Measurements from ENCODE around the gene NOS1AP. TPM values are rescaled to one million over a fixed set of nuclear protein-coding genes. Genes with fewer than 3 reads are reported as not detected.

Gene NOS1AP
- total RNA-seq, 1 donor from 2014 or later, result 3.5 TPM

DNA sequence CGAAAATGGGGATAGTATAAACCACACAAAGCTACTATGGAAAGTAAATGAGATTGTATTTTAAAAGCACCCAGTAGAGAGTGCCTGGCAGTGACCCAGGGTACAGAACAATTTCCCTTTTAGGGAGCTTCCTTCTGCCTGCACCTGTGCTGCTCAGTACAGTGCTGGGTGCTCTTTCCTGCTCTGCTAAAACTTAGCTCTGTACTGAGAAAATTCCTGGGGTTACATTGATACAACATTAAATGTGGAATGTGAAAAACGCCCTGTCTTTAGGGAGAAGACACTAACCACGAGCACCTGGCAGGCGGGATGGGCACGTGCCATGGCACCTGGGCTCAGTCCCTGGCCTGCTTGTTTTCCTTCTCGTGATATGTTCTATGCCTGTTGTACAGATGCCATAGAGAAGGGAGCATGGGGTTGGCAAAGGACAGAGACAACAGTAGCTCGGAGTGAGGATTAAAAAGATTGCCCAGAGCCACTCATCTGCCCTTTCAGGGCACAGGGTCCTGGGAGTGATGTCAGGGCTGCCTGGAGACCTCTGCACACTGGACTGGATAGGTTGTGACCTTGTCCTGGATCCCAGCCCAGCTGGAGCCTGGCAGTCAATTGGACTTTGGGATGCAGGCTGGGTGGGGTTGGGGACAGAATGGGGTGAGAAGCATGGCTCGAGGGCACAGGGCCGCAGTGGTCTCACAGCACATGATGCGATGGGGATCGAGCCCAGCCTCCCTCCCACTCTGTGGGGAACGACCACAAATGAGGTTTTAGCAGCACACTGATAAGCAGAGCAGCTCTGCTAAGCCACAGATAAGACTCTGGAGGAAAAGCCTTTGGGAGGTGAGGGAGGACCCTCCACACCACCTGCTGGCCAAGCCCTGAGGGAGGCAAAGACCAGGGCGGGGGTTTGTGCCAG lies 302.9 kb downstream of the NOS1AP start:
- no peak for ATAC-seq
- intact Hi-C loops (cut with DNase I), result no loop called here
- no peak for DNase-seq (ENCODE audit: missing footprints)

DNA sequence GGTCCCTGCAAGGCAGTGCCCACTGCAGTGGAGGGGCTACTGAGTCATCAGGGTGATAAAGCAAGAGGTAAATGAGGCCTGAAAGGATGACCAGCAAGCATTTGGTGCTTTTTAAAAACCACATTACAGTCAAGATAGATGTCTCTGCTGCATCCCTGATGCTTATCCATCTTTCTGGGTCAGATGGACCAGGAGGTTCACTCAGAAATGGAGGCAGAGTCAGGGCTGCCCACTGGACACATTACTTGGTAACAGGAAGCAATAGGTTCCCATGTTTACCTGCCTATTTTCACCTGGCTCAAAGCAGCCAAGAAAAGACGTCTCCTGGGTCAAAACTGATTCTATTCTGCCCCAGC lies 303.6 kb downstream of the NOS1AP start:
- DNase-seq (ENCODE audit: missing footprints) (no peak), ATAC-seq (no peak)
- intact Hi-C loops (cut with DNase I), result no loop called here

DNA sequence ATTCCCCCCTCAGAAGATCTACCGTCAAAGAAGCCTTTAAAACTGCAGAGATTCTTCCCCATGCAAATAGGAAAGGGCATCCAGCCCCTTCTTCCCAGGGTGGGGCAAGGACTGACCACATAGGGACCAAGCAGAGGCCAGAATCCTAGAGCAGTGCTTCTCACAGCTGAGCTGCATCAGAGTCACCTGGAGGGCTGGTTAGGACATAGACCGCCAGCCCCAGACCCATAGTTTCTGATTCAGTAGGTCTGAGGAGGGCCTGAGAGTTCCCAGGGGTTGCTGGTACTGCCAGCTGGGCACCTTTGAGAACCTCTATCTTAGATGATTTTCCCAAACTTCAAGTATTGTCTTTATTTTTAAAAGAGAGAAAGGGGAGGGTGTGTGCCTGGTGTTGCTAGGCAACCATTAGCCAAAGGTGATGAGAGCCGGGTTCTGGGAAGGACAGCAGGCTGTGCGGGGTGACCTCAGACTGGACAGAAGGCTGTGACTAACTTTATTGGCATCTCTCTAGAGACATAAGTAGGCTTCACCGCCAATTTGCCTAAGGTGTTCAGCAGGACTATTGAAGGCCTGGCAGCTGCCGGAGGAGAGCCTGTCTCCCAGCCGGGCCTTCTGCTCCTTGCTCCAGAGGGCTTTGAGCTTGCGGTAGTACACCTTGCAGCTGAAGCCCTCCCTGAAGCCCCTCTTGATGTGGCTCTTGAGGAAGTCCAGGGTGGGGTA lies 304.2 kb downstream of the NOS1AP start:
- intact Hi-C loops (cut with DNase I), result no loop called here
- ATAC-seq, result no peak
- no peak for DNase-seq (ENCODE audit: missing footprints)

DNA sequence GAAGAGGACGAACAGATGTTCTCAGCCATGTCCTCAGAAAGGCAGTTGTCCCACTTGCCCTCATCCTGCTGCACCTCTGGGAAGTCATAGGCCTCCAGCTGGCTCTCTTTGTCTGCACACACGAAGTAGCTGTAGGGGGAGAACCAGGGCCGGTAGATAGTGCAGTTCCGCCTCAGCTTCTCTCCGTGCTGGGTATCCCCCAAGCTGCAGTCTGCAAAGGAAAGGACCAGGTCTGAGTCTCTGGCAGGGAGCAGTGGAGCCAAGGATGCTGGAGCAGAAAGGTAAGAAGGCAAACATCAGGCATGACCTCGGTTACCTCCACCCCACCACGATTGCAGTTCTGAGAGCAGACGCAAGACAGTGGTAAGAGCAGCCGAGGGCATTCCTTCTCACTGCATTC lies 304.9 kb downstream of the NOS1AP start:
- ATAC-seq, result no peak
- intact Hi-C loops (cut with DNase I), result no loop called here
- DNase-seq (ENCODE audit: missing footprints), result no peak

DNA sequence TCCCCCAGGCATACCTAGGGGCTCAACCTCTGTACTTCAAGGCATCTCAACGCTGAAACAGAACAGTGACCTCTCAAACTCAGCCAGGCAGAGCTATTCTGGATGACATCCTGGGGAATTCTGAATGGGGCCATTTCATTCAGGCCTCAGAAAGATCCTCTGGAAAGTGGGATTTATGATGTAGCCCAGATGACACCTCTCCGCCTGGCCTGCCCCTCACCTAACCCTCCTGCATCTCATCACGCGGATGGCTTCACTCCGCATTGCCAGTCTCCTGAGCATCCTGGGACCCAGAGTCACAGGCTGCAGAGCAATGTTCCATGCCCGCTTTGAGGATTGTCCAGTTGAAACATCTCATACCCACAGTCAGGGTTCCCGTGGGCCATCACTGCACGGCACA lies 306.0 kb downstream of the NOS1AP start:
- no peak for ATAC-seq
- DNase-seq (ENCODE audit: missing footprints), result no peak
- intact Hi-C loops (cut with DNase I), result no loop called here

DNA sequence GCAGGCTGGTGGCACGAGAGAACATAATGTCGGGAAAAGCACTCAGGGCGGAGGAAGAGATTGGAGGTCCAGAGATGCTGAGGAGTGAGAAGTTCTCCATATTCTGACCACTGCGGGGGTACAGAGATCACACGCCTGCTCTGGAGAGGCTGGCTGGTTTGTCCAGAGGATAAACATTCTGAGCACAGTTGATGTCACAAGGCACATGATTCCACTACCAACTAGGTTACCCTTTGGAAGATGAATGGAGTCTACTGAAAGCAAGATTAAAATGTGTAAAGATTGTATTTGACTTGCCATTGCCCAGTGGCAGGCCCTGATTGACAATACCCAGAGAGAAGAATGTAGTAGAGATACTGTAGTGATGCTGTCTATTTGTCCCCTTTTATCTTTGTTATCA lies 307.2 kb downstream of the NOS1AP start, which contains the start of gene SPATA46:
TSS of gene SPATA46 (minus strand) at position 164 of the 400 bp plus-strand sequence. CDS start at position 100, 64 bp downstream.
- intact Hi-C loops (cut with DNase I), result no loop called here
- no peak for DNase-seq (ENCODE audit: missing footprints)
- no peak for ATAC-seq

DNA sequence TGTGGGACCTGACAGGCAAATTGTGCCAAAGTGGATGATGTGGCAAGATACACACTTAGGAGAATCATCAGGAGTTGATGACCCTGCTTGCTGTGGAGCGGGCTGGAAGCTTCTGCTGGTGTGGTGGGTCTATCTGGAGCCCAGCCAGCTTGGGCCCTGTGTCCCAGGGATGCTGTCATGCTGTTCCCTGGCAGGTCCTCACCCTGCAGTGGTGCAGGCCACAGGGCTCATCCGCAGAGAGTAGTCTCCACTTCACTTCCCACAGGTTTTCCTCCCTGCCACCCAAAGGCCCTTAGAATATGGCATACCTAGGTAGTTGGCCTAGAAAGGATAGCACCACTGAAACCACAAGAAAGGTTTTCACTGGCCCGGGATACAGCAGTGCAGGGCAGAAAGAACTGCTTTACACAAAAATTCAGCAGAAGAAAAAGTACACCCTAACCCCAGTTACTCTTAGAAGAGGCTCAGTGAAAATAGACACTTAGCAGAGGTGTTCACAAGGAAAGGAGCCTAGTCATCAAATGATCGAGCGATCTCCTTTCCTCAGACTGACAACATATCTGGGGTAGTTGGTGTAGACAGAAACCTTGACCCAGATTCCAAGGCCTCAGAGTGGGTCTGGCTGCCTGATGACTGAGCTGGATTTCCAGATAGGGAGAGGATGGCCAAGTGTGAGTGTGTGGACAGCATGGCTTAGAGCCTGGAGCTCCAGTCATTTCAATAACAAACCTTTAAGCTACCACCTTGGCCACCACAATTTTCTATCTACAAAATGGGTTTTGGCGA lies 310.8 kb downstream of the NOS1AP start:
- DNase-seq (ENCODE audit: missing footprints), result no peak
- ATAC-seq, result no peak
- intact Hi-C loops (cut with DNase I), result no loop called here

DNA sequence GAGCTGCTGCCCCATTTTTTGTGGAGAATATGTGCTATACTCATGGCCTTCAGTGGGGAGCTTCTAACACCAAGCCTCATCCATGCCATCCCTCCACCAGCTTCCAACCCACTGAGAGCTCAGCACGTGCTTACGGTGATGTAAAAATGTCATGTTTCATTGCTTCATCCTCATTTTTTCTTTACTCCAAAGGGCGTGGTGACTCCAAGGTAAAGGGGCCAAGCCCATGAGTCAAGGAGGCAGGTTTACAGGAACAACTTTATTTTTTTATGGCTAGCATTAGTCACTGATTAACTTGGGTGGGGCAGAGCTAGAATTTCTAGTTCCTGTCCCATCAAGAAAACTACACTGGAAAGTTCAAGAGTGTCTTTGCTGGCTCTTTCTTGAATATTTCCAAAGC lies 311.9 kb downstream of the NOS1AP start, which contains the start of gene C1orf226:
TSS of gene C1orf226 (plus strand) at position 346 of the 400 bp plus-strand sequence. CDS start 174 bp downstream, outside the sequence.
- no peak for DNase-seq (ENCODE audit: missing footprints)
- no peak for ATAC-seq
- intact Hi-C loops (cut with DNase I), result no loop called here

DNA sequence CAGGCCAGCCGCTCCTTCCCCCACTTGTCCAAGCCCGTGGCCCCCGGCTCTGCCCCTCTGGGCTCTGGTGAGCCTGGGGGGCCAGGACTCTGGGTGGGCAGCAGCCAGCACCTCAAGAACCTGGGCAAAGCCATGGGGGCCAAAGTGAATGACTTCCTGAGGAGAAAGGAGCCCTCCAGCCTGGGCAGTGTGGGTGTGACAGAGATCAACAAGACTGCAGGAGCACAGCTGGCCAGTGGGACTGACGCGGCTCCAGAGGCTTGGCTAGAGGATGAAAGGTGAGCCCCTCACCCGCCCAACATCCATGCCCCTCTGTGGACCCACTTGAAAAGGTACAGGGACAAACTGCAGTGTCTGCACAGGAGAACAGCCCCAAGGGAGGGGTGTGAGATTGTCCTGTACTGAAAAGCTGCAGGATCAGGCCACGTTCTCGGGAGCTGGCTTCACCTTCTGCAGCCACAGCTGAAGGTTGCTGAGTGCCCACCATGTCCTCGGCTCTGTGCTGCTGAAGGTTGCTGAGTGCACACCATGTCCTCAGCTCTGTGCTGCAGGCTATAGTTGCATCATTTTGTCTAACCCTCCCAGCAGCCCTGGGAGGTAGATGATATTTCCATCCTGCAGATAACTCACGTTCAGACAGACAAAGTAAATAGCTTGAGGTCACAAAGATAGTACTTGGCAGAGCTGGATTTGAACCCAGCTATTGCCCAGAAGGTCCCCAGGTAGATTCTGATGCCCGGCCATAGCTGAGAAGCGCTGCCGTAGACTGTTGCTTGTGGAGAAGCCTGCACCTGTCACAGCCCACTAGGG lies 312.7 kb downstream of the NOS1AP start:
- ATAC-seq (no peak), DNase-seq (ENCODE audit: missing footprints) (no peak)
- intact Hi-C loops (cut with DNase I), result no loop called here

DNA sequence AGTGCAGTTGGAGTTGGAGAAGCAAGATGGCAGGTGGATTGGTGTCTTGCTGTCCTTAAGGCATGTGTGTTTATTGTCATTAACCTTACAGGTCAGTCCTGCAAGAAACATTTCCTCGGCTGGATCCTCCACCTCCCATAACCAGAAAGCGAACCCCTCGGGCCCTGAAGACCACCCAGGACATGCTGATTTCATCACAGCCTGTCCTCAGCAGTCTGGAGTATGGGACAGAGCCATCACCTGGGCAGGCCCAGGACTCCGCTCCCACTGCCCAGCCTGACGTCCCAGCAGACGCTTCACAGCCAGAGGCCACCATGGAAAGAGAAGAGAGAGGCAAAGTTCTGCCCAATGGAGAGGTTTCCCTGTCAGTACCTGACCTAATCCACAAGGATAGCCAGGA lies 313.6 kb downstream of the NOS1AP start:
- ATAC-seq, result no peak
- intact Hi-C loops (cut with DNase I), result no loop called here

DNA sequence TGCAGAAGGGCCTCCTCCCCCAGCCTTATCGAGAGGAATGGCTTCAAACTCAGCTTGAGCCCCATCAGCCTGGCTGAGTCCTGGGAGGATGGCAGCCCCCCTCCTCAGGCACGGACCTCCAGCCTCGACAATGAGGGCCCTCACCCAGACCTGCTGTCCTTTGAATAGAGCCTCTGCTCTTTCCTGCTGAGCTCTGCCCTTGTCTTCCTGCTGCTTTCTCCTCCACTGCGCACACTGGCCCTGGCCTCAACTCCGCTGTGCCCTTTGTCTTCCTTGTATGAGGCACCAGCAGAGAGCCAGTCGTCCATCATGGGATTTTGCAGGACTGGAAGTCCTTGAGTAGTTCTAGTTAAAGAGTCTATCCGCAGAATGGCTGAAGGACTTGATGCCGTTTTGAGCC lies 314.0 kb downstream of the NOS1AP start:
- intact Hi-C loops (cut with DNase I), result no loop called here
- no peak for ATAC-seq
- DNase-seq (ENCODE audit: missing footprints), result no peak

More for the DNA sequence above, 313.6 kb downstream of the NOS1AP start:
- DNase-seq (ENCODE audit: missing footprints), result no peak

DNA sequence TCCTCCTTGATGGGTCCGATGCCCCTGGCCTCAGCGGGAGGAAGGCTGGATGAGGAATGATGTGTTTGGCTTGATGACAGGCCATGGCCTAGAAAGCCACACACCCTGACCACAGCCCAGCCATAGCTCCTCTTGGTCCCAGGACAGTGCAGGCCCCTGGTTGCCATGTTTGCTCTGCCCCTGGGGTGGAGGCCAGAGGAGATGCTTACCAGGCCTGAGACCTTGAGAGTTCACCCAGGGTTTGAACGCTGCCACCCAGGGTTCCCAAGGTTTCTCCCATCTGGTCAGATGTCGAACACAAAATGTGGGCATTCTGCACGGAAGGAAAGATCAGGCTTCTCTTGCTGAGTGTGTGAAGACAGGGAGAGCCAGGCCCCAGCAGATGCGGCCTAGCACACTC lies 314.6 kb downstream of the NOS1AP start:
- DNase-seq (ENCODE audit: missing footprints) (no peak), ATAC-seq (no peak)
- intact Hi-C loops (cut with DNase I), result no loop called here

DNA sequence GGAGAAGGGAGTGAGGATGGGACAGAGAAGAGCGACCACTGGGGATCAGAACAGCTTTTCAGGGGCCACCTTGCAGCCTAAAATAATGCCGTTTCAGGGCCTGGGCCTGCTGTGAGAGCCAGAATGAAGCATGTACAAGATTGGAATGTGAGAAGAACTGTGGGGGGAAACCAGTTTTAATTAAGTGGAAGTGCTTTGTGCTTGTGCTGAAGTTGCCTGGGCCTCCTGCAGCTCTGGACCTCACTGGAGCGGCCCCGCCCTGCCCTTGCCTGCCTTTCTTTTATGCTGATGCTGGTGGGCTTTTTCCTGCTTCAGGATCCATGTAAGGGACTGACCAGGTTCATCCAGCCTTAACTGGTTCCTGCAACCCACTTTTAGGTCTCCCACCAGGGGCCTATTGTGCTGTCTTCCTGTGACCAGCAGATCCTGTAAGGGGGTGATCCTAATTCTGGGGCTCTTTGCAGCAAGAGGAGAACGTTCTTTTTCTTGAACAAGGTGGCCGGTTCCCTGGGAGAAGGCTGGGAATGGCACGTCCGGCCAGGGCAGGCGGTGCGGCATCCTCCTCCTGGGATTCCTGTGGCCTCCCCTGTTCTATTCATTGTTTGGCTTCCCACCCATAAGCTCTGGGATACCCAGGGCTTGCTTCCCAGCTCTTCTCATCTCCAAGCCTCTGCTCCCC lies 315.2 kb downstream of the NOS1AP start:
- ATAC-seq (no peak), DNase-seq (ENCODE audit: missing footprints) (no peak)
- intact Hi-C loops (cut with DNase I), result loop anchor here (5.0 kb wide), 1 partner anchor 107 kb away; no protein-coding TSS in a partner anchor

DNA sequence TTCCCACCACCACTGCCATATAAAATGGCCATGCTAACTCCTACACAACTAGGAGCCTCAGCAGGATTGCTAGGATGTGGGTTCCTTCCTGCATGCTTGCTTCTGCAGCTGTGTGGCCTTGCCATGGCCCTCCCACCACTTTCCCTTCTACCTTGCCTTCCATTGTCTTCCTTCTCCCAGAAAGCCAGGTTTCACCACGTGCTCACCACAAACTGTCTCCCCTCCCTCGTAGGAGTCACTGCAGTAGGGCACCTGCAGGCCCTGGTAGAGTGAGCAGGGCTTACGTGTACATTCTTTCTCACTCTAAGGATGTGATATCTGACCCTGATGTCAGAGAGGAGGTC lies 315.8 kb downstream of the NOS1AP start:
- no peak for DNase-seq (ENCODE audit: missing footprints)
- ATAC-seq, result no peak
- intact Hi-C loops (cut with DNase I), result loop anchor here (5.0 kb wide), 1 partner anchor 108 kb away; no protein-coding TSS in a partner anchor

DNA sequence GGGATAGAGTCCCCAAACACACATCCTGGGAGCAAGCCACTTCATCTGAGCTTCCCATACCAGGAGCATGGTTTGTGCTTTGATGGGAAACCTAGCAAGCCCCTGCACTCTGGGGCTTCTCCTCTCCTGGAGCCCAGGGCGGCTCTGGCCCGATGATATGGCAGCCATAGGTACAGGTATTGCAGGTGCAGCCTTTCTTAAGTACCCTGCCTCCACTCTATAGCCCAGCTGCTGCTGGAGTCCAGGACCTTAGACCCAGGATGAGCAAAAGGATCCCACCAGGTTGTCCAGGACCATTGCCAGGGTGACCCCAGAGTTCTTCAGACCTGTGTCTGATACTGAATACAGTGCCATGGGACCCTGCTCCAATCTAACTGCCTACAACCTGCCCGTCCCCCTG lies 316.2 kb downstream of the NOS1AP start:
- no peak for ATAC-seq
- intact Hi-C loops (cut with DNase I), result loop anchor here (5.0 kb wide), 1 partner anchor 108 kb away; no protein-coding TSS in a partner anchor
- no peak for DNase-seq (ENCODE audit: missing footprints)

DNA sequence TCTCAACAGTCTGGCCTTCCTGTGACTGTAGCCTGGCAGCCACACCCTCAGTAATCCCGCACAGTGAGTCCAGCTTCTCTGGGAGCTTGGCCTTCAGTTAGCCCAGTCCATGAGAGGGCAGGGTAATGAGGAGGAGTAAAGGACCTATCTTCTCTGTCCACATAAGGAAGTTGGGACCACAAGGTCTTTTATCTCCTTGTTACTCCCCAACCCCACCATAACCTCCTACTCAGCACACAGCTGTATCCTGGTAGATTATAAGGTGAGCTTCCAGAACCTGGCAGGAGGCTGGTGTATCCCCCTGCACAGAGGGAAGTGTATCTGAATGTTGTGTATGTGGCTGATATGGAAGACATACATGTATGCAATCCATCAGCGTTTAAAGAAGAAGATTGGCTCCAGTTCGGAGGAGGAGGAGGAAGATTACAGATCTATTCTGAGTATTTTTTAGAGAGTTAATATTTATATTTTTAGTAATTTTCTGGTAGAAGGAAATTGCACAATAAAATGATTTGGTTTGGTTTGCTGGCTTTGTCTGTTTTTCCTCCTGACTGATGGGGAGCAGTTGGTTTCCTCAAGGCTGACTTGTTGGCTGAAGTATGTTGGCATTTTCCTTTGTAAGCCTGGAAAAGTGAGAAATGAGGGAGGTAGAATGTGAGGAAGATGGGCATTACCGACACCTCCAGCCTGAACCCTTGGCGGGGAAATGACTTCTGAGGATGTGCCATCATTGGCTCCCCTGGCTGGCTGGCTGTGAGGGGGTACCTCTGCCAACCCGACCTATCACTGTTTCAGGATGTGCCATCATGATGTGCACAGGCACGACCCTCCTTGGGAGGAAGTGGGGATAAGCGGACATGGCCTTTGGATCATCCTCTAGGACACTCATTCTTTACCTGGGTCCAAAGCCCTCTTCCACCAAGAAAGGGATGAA lies 317.1 kb downstream of the NOS1AP start:
- DNase-seq (ENCODE audit: missing footprints), result no peak
- ATAC-seq, result peak; percentile 15
- intact Hi-C loops (cut with DNase I), result loop anchor here (5.0 kb wide), 1 partner anchor 109 kb away; no protein-coding TSS in a partner anchor
